GM23338 (cell line): Measurements from ENCODE around the gene NPHP1. TPM values are rescaled to one million over a fixed set of nuclear protein-coding genes. Genes with fewer than 3 reads are reported as not detected.
A peak's percentile ranks its signal among the peaks of the same experiment; 100 is the strongest.
"Not testable (repeated sequence)": the region's sequence is repeated elsewhere in the genome, so short reads cannot be mapped to it uniquely, and the experiment has no call there.

ENCODE experiments used
- ATAC-seq: fragments of 200-7000 bp; cut with Tn5 transposase; 3 replicates; pipeline ENCODE4 v1.9.1; 2020
- DNase-seq: peaks from one replicate; pipeline ENCODE4 v3.0.0-alpha.2; 2015; ENCODE audit warnings: low spot score
- H2AFZ ChIP-seq: fragments of 200-600 bp; sonication (generic); 2 replicates; pipeline ENCODE4 v1.8.0; 2016; ENCODE audit warnings: antibody characterized with exemption, mild to moderate bottlenecking, moderate library complexity
- H3F3A ChIP-seq: fragments of 200-600 bp; sonication (generic); replicated peaks from 2 replicates; pipeline ENCODE4 v1.8.0; 2017; ENCODE audit warnings: antibody characterized with exemption, mixed run types, low read depth
- H3K27ac ChIP-seq: fragments of 200-600 bp; sonication (generic); 2 replicates; pipeline ENCODE4 v1.6.1; 2016; ENCODE audit warnings: low read depth
- H3K27me3 ChIP-seq: fragments of 200-600 bp; sonication (generic); 2 replicates; pipeline ENCODE4 v1.8.0; 2016; ENCODE audit warnings: mild to moderate bottlenecking, mixed run types, moderate library complexity; ENCODE audit not compliant: insufficient read depth
- H3K36me3 ChIP-seq: fragments of 200-600 bp; sonication (generic); 2 replicates; pipeline ENCODE4 v1.8.0; 2016; ENCODE audit warnings: mild to moderate bottlenecking; ENCODE audit not compliant: insufficient read depth
- H3K4me1 ChIP-seq: fragments of 200-600 bp; sonication (generic); 2 replicates; pipeline ENCODE4 v1.8.0; 2016; ENCODE audit warnings: mild to moderate bottlenecking, moderate library complexity; ENCODE audit not compliant: insufficient read depth
- H3K4me2 ChIP-seq: fragments of 200-600 bp; sonication (generic); 2 replicates; pipeline ENCODE4 v1.7.1; 2017; ENCODE audit warnings: mixed run types
- H3K4me3 ChIP-seq: fragments of 200-600 bp; sonication (generic); 2 replicates; pipeline ENCODE4 v1.6.1; 2016; ENCODE audit warnings: mixed run types
- H3K79me2 ChIP-seq: fragments of 200-600 bp; sonication (generic); replicated peaks from 2 replicates; pipeline ENCODE4 v1.8.0; 2017; ENCODE audit warnings: mild to moderate bottlenecking; ENCODE audit not compliant: insufficient read depth
- H3K9me2 ChIP-seq: fragments of 200-600 bp; sonication (generic); 2 replicates; pipeline ENCODE4 v1.8.0; 2017; ENCODE audit not compliant: insufficient read depth
- H4K20me1 ChIP-seq: fragments of 200-600 bp; sonication (generic); replicated peaks from 2 replicates; pipeline ENCODE4 v1.8.0; 2017; ENCODE audit warnings: mild to moderate bottlenecking; ENCODE audit not compliant: insufficient read depth
- H3K27ac Mint-ChIP-seq: 2 replicates; pipeline ENCODE4 v1.8.0; 2020; ENCODE audit warnings: inconsistent platforms, mild to moderate bottlenecking, moderate library complexity, mixed read lengths
- H3K27me3 Mint-ChIP-seq: 3 replicates; pipeline ENCODE4 v1.8.0; 2022; ENCODE audit warnings: low read depth, mild to moderate bottlenecking, moderate library complexity, mixed read lengths, inconsistent platforms; ENCODE audit not compliant: insufficient read depth, poor library complexity
- H3K36me3 Mint-ChIP-seq: 3 replicates; pipeline ENCODE4 v1.8.0; 2021; ENCODE audit warnings: low read depth, mild to moderate bottlenecking, inconsistent platforms, moderate library complexity, mixed read lengths
- H3K4me1 Mint-ChIP-seq: 3 replicates; pipeline ENCODE4 v1.8.0; 2020; ENCODE audit warnings: mild to moderate bottlenecking, inconsistent platforms, mixed read lengths
- H3K4me3 Mint-ChIP-seq: 3 replicates; pipeline ENCODE4 v1.8.0; 2021; ENCODE audit warnings: moderate library complexity, mild to moderate bottlenecking, inconsistent platforms, mixed read lengths
- H3K9me3 Mint-ChIP-seq: 3 replicates; pipeline ENCODE4 v1.8.0; 2020; ENCODE audit warnings: moderate library complexity, mild to moderate bottlenecking, inconsistent platforms, mixed read lengths
- CREB1 ChIP-seq: fragments of 250-450 bp; sonication (Bioruptor Pico); IDR thresholded peaks from 2 replicates; pipeline ENCODE4 v1.5.0; 2020; ENCODE audit warnings: low read depth, mild to moderate bottlenecking, moderate library complexity
- EZH2phosphoT487 ChIP-seq: fragments of 200-600 bp; sonication (generic); IDR thresholded peaks from one replicate; pipeline ENCODE4 v1.8.1; 2018; ENCODE audit warnings: antibody characterized with exemption; ENCODE audit not compliant: unreplicated experiment
- JUNB ChIP-seq: IDR thresholded peaks from one replicate; pipeline ENCODE4 v1.6.1; 2016; ENCODE audit warnings: antibody characterized with exemption; ENCODE audit not compliant: unreplicated experiment
- NANOG ChIP-seq: IDR thresholded peaks from 2 replicates; pipeline ENCODE4 v1.6.1; 2016; ENCODE audit warnings: antibody characterized with exemption, borderline replicate concordance
- POLR2AphosphoS5 ChIP-seq: IDR thresholded peaks from 2 replicates; pipeline ENCODE4 v1.6.1; 2016; ENCODE audit warnings: antibody characterized with exemption, low read depth
- ZNF114 ChIP-seq: fragments of 250-450 bp; sonication (Bioruptor Pico); IDR thresholded peaks from 2 replicates; pipeline ENCODE4 v1.5.0; 2020; ENCODE audit warnings: mild to moderate bottlenecking, moderate library complexity
- polyA plus RNA-seq: library from polyadenylated mRNA; unstranded; fragments of >200 nt; fragmentation: Nextera tagmentation; extraction: Ambion mirVana; gene quantifications from 2 replicates; pipeline ENCODE4 v1.2.1, GENCODE V29; 2016
- total RNA-seq: library from RNA; depleted of rRNA; stranded (reverse); fragments of >200 nt; shearing (Covaris generic); gene quantifications from 2 replicates; pipeline ENCODE4 v1.2.3, GENCODE V29; 2014
- TF ChIP-seq, protein P1 (sequence below): IDR thresholded peaks from one replicate; pipeline ENCODE4 v1.6.1; 2018; ENCODE audit warnings: antibody characterized with exemption; ENCODE audit not compliant: unreplicated experiment
- TF ChIP-seq, protein P2 (sequence below): IDR thresholded peaks from 2 replicates; pipeline ENCODE4 v1.6.1; 2016; ENCODE audit warnings: antibody characterized with exemption
- TF ChIP-seq, protein P3 (sequence below), 2 experiments: fragments of 200-600 bp in 1 of 2; sonication (generic) in 1 of 2; conservative IDR thresholded peaks; 2 replicates each; pipeline versions ENCODE4 v1.5.1 to v1.6.1; 2016 to 2017; ENCODE audit warnings: antibody characterized with exemption in 2 of 2, low read depth in 2 of 2, mild to moderate bottlenecking in 2 of 2, moderate library complexity in 1 of 2

NPHP1 gene
- total and polyA plus RNA-seq, 2 experiments from 2014 or later = 4.6 to 10.0 TPM

- no peak overlapping the region for H3K4me3 ChIP-seq
- TF ChIP-seq EZH2phosphoT487 (no peak), JUNB (no peak), POLR2AphosphoS5 (no peak)
- TF ChIP-seq, protein P1, sequence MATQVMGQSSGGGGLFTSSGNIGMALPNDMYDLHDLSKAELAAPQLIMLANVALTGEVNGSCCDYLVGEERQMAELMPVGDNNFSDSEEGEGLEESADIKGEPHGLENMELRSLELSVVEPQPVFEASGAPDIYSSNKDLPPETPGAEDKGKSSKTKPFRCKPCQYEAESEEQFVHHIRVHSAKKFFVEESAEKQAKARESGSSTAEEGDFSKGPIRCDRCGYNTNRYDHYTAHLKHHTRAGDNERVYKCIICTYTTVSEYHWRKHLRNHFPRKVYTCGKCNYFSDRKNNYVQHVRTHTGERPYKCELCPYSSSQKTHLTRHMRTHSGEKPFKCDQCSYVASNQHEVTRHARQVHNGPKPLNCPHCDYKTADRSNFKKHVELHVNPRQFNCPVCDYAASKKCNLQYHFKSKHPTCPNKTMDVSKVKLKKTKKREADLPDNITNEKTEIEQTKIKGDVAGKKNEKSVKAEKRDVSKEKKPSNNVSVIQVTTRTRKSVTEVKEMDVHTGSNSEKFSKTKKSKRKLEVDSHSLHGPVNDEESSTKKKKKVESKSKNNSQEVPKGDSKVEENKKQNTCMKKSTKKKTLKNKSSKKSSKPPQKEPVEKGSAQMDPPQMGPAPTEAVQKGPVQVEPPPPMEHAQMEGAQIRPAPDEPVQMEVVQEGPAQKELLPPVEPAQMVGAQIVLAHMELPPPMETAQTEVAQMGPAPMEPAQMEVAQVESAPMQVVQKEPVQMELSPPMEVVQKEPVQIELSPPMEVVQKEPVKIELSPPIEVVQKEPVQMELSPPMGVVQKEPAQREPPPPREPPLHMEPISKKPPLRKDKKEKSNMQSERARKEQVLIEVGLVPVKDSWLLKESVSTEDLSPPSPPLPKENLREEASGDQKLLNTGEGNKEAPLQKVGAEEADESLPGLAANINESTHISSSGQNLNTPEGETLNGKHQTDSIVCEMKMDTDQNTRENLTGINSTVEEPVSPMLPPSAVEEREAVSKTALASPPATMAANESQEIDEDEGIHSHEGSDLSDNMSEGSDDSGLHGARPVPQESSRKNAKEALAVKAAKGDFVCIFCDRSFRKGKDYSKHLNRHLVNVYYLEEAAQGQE = no peak
- H3F3A ChIP-seq = no peaks in the 10 kb centered on the region
- Mint-ChIP-seq H3K36me3 (no peaks in the 10 kb centered on the region), H3K4me1 (peaks cover 9% of the 10 kb centered on the region; the same call in 2 of the 3 replicates), H3K4me3 (no peak overlapping the region), H3K27me3 (peaks cover 4% of the 10 kb centered on the region), H3K9me3 (no peaks in the 10 kb centered on the region; the same call in 2 of the 3 replicates), H3K27ac (no peak overlapping the region)
- no peak overlapping the region for H2AFZ ChIP-seq
- no peaks in the 10 kb centered on the region for H3K79me2 ChIP-seq
- H3K36me3 ChIP-seq = no peaks in the 10 kb centered on the region
- no peaks in the 10 kb centered on the region for H3K27me3 ChIP-seq
- no peaks in the 10 kb centered on the region for H3K9me2 ChIP-seq
- H4K20me1 ChIP-seq = no peaks in the 10 kb centered on the region
- H3K4me2 ChIP-seq = no peak overlapping the region
- ATAC-seq = no peak
- DNase-seq = peak; percentile 6
- H3K4me1 ChIP-seq = no peaks in the 10 kb centered on the region
- H3K27ac ChIP-seq = no peak overlapping the region
Observed at GRCh38 chr2:110097506-110098220, 107.2 kb downstream of the NPHP1 start.

GRCh38 chr2:110095994-110096633 lies 108.7 kb downstream of the NPHP1 start:
- ATAC-seq = no peak
- no peak overlapping the region for H3K4me3 ChIP-seq
- no peak overlapping the region for H2AFZ ChIP-seq
- H3K27me3 ChIP-seq = no peaks in the 10 kb centered on the region
- DNase-seq = no peak
- no peaks in the 10 kb centered on the region for H3K79me2 ChIP-seq
- no peaks in the 10 kb centered on the region for H4K20me1 ChIP-seq
- Mint-ChIP-seq H3K27me3 (no peaks in the 10 kb centered on the region), H3K27ac (no peak overlapping the region), H3K9me3 (no peaks in the 10 kb centered on the region), H3K4me3 (no peak overlapping the region), H3K36me3 (no peaks in the 10 kb centered on the region), H3K4me1 (0 out of 3 replicates have a peak, but pooled peaks cover 1% of the 10 kb centered on the region)
- H3K4me1 ChIP-seq = no peaks in the 10 kb centered on the region
- no peaks in the 10 kb centered on the region for H3F3A ChIP-seq
- no peaks in the 10 kb centered on the region for H3K9me2 ChIP-seq
- no peaks in the 10 kb centered on the region for H3K36me3 ChIP-seq
- no peak overlapping the region for H3K4me2 ChIP-seq
- TF ChIP-seq CREB1 (CRISPR knock-in tag) (no peak), EZH2phosphoT487 (no peak), ZNF114 (CRISPR knock-in tag) (no peak), NANOG (no peak)
- TF ChIP-seq, protein P2, sequence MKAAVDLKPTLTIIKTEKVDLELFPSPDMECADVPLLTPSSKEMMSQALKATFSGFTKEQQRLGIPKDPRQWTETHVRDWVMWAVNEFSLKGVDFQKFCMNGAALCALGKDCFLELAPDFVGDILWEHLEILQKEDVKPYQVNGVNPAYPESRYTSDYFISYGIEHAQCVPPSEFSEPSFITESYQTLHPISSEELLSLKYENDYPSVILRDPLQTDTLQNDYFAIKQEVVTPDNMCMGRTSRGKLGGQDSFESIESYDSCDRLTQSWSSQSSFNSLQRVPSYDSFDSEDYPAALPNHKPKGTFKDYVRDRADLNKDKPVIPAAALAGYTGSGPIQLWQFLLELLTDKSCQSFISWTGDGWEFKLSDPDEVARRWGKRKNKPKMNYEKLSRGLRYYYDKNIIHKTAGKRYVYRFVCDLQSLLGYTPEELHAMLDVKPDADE = no peak
- TF ChIP-seq, protein P3, sequence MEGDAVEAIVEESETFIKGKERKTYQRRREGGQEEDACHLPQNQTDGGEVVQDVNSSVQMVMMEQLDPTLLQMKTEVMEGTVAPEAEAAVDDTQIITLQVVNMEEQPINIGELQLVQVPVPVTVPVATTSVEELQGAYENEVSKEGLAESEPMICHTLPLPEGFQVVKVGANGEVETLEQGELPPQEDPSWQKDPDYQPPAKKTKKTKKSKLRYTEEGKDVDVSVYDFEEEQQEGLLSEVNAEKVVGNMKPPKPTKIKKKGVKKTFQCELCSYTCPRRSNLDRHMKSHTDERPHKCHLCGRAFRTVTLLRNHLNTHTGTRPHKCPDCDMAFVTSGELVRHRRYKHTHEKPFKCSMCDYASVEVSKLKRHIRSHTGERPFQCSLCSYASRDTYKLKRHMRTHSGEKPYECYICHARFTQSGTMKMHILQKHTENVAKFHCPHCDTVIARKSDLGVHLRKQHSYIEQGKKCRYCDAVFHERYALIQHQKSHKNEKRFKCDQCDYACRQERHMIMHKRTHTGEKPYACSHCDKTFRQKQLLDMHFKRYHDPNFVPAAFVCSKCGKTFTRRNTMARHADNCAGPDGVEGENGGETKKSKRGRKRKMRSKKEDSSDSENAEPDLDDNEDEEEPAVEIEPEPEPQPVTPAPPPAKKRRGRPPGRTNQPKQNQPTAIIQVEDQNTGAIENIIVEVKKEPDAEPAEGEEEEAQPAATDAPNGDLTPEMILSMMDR (conservative IDR thresholded peaks at IDR 0.05; ENCODE audit: low read depth in 2 of 2) = no peak
- H3K27ac ChIP-seq = no peak overlapping the region

DNA sequence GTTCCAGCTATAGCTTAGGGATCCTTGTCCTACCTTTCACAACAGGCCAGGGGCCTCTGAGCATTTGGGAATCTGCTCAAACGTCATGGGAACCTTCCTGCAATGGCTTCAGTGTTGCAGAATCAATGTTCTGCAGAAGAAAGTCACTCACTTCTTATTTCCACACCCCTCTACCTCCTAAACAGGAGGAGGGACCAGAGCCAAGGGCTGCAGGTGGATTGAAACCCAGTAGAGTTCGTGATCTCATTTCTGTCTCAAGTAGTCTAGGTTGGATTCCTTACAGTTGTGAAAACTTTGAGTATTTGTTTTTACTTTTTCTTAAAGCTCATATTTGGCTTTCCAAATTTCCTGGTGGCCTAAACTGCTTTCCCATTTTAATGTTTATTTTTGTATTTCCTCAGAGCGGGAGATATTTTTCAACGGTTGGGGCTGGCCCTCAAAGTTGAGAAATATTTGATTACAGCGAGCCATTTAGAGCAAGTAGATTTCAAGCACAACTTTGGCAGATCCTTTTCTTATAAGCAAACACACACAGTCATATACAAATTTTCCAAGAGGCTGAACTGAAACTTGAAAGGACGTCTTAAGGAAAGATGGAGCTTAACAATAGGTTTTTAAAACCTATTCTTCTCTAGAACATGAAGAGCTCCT lies 109.8 kb downstream of the NPHP1 start:
- not testable (repeated sequence) for H3K27me3 Mint-ChIP-seq, H3K27ac Mint-ChIP-seq, ATAC-seq, H3K4me3 ChIP-seq, H3K9me2 ChIP-seq, H3K4me2 ChIP-seq, H3K4me1 ChIP-seq, H3F3A ChIP-seq, H3K27ac ChIP-seq, H4K20me1 ChIP-seq, H3K36me3 Mint-ChIP-seq, H3K4me1 Mint-ChIP-seq, DNase-seq, H3K9me3 Mint-ChIP-seq, H3K79me2 ChIP-seq, H3K27me3 ChIP-seq, H2AFZ ChIP-seq, H3K36me3 ChIP-seq, H3K4me3 Mint-ChIP-seq
